Measurements from ENCODE around the gene TRPM2. TPM values are rescaled to one million over a fixed set of nuclear protein-coding genes. Genes with fewer than 3 reads are reported as not detected.

TRPM2 gene
- total RNA-seq, 4 donors from 2014 or later, result 3.9 to 9.3 (median 6.6) TPM

- DNase-seq (ENCODE audit: low spot score), result no peak
- no peak for ATAC-seq (ENCODE audit: low FRiP score)
These were observed 18.2 kb downstream of the TRPM2 start for GRCh38 chr21:44371596-44371995.

DNA sequence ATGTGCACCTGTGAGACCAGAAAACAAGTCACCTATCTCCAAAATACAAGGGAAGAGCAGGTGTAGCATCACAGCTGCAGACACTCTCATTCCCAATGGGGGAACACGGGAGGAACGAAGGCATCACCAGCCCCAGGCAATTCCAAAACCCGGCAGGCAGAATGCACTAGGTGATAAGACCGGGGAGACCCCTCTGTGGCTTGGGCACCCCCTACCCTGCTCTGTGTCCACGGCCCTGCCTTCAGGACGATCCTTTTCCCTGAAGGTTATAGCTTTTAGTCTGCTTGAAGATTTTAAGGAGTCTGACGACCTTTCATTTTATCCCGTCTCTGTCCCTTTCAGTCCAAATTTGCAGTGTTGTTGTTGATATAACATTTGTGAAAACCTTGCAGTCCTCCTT, 19.2 kb downstream of the TRPM2 start:
- no peak for ATAC-seq (ENCODE audit: low FRiP score)
- no peak for DNase-seq (ENCODE audit: low spot score)
- TF ChIP-seq, protein P1, sequence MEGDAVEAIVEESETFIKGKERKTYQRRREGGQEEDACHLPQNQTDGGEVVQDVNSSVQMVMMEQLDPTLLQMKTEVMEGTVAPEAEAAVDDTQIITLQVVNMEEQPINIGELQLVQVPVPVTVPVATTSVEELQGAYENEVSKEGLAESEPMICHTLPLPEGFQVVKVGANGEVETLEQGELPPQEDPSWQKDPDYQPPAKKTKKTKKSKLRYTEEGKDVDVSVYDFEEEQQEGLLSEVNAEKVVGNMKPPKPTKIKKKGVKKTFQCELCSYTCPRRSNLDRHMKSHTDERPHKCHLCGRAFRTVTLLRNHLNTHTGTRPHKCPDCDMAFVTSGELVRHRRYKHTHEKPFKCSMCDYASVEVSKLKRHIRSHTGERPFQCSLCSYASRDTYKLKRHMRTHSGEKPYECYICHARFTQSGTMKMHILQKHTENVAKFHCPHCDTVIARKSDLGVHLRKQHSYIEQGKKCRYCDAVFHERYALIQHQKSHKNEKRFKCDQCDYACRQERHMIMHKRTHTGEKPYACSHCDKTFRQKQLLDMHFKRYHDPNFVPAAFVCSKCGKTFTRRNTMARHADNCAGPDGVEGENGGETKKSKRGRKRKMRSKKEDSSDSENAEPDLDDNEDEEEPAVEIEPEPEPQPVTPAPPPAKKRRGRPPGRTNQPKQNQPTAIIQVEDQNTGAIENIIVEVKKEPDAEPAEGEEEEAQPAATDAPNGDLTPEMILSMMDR (IDR thresholded peaks at IDR 0.05), result no peak

More at GRCh38 chr21:44371596-44371995, 18.2 kb downstream of the TRPM2 start:
- TF ChIP-seq, protein P1 (IDR thresholded peaks at IDR 0.05), result no peak

DNA sequence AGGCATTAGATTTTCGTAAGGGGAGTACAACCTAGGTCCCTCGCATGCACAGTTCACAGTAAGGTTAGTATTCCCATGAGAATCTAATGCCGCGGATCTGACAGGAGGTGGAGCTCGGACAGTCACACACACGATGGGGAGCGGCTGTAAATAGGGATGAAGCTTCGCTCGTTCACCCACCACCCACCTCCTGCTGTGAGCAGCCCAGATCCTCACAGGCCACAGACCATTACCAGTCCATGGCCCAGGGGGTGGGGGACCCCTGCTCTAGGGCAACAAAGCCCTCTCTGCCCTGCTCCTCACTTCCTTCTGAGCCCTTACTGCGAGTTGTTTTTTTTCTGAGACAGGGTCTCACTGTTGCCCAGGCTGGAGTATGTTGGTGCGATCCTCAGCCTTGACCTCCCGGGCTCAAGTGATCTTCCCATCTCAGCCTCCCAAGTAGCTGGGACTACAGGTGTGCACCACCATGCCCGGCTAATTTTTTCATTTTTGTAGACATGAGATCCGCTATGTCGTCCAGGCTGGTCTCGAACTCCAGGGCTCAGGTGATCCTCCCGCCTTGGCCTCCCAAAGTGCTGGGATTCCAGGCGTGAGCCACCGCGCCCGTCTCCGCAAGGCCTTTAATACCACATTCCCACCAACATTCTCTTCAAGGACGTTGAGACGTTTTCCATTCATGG, 21.3 kb downstream of the TRPM2 start:
- TF ChIP-seq, protein P1 (IDR thresholded peaks at IDR 0.05), result no peak
- ATAC-seq (ENCODE audit: low FRiP score) (no peak), DNase-seq (ENCODE audit: low spot score) (no peak)

DNA sequence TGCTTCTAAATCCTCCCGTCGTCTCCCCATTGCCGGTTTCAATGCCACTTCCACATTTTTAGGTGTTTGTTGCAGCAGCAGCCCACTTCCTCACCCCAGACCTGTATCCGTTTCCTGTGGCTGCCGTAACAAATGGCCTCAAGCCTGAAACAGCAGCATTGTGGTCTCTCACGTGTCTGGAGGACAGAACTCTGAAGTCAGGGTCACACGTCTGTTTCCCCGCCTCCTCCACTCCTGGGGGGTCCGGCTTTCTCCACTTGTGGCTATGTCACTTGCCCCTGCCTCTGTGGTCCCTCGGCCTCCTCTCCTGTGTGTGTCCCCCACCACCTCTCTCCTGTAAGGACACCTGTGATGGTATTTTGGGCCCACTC, 21.8 kb downstream of the TRPM2 start:
- TF ChIP-seq, protein P1 (IDR thresholded peaks at IDR 0.05), result no peak
- ATAC-seq (ENCODE audit: low FRiP score), result no peak

GRCh38 chr21:44375761-44376241, 22.4 kb downstream of the TRPM2 start:
- TF ChIP-seq, protein P1 (IDR thresholded peaks at IDR 0.05), result no peak
- no peak for DNase-seq (ENCODE audit: low spot score)
- no peak for ATAC-seq (ENCODE audit: low FRiP score)

More for the DNA sequence above, 21.8 kb downstream of the TRPM2 start:
- no peak for DNase-seq (ENCODE audit: low spot score)

- ATAC-seq (ENCODE audit: low FRiP score) (no peak), DNase-seq (ENCODE audit: low spot score) (no peak)
- TF ChIP-seq, protein P1 (IDR thresholded peaks at IDR 0.05), result no peak
These were observed 23.2 kb downstream of the TRPM2 start for GRCh38 chr21:44376606-44377005.
